SK-N-SH treated with all-trans-retinoic acid at 6 μM for 48 hours (cell line): Measurements from ENCODE around the gene NFATC4.
"Not testable (repeated sequence)": the region's sequence is repeated elsewhere in the genome, so short reads cannot be mapped to it uniquely, and the experiment has no call there.

Experiments used
- ATAC-seq: fragments of 200-7000 bp; cut with Tn5 transposase; 3 replicates; pipeline ENCODE4 v1.9.1; 2020; ENCODE audit warnings: mild to moderate bottlenecking, moderate library complexity
- ARNTL ChIP-seq: fragments of 450-650 bp; formaldehyde crosslinking; IDR thresholded peaks from 2 replicates; pipeline ENCODE4 v1.5.0; 2020; ENCODE audit warnings: low read depth, mild to moderate bottlenecking, moderate library complexity, borderline replicate concordance
- BACH2 ChIP-seq: fragments of 250-450 bp; sonication (Bioruptor Pico); IDR thresholded peaks from 2 replicates; pipeline ENCODE4 v1.9.0; 2021; ENCODE audit warnings: mild to moderate bottlenecking, borderline replicate concordance
- CSRNP3 ChIP-seq: fragments of 250-450 bp; sonication (Bioruptor Pico); IDR thresholded peaks from 2 replicates; pipeline ENCODE4 v1.5.1; 2021; ENCODE audit warnings: mild to moderate bottlenecking, moderate library complexity
- ESRRG ChIP-seq: fragments of 250-450 bp; sonication (Bioruptor Pico); IDR thresholded peaks from 2 replicates; pipeline ENCODE4 v1.6.1; 2021; ENCODE audit warnings: mild to moderate bottlenecking
- GLIS3 ChIP-seq: fragments of 250-450 bp; sonication (Bioruptor Pico); IDR thresholded peaks from 2 replicates; pipeline ENCODE4 v1.5.0; 2020; ENCODE audit warnings: mild to moderate bottlenecking, moderate library complexity
- ISL1 ChIP-seq: fragments of 250-450 bp; sonication (Bioruptor Pico); IDR thresholded peaks from 2 replicates; pipeline ENCODE4 v2.1.2; 2022; ENCODE audit warnings: mild to moderate bottlenecking, moderate library complexity
- OSR1 ChIP-seq: fragments of 250-450 bp; sonication (Bioruptor Pico); IDR thresholded peaks from 2 replicates; pipeline ENCODE4 v1.8.0; 2022; ENCODE audit warnings: moderate library complexity, mild to moderate bottlenecking, inconsistent platforms
- PATZ1 ChIP-seq: fragments of 250-450 bp; sonication (Bioruptor Pico); IDR thresholded peaks from 2 replicates; pipeline ENCODE4 v1.8.0; 2020; ENCODE audit warnings: mild to moderate bottlenecking, moderate library complexity, borderline replicate concordance
- POU6F1 ChIP-seq: fragments of 250-450 bp; sonication (Bioruptor Pico); IDR thresholded peaks from 2 replicates; pipeline ENCODE4 v1.8.0; 2021; ENCODE audit warnings: low read depth, mild to moderate bottlenecking, moderate library complexity, borderline replicate concordance
- RARB ChIP-seq: fragments of 250-450 bp; sonication (Bioruptor Pico); IDR thresholded peaks from 2 replicates; pipeline ENCODE4 v1.8.0; 2021; ENCODE audit warnings: mild to moderate bottlenecking, moderate library complexity
- SNAI2 ChIP-seq: fragments of 250-450 bp; sonication (Bioruptor Pico); IDR thresholded peaks from 2 replicates; pipeline ENCODE4 v1.5.0; 2020; ENCODE audit warnings: mild to moderate bottlenecking, moderate library complexity
- TOX ChIP-seq: fragments of 250-450 bp; sonication (Bioruptor Pico); IDR thresholded peaks from 2 replicates; pipeline ENCODE4 v1.8.0; 2021; ENCODE audit warnings: mild to moderate bottlenecking, moderate library complexity, borderline replicate concordance
- ZC3H10 ChIP-seq: fragments of 250-450 bp; sonication (Bioruptor Pico); IDR thresholded peaks from 2 replicates; pipeline ENCODE4 v1.5.1; 2021; ENCODE audit warnings: mild to moderate bottlenecking, moderate library complexity
- ZFP3 ChIP-seq: fragments of 250-450 bp; sonication (Bioruptor Pico); IDR thresholded peaks from 2 replicates; pipeline ENCODE4 v1.5.0; 2020; ENCODE audit warnings: mild to moderate bottlenecking, moderate library complexity
- ZFP30 ChIP-seq: fragments of 450-650 bp; formaldehyde crosslinking; IDR thresholded peaks from 2 replicates; pipeline ENCODE4 v1.5.0; 2022; ENCODE audit warnings: mild to moderate bottlenecking, moderate library complexity
- ZNF565 ChIP-seq: fragments of 450-650 bp; formaldehyde crosslinking; conservative IDR thresholded peaks from 2 replicates; pipeline ENCODE4 v1.5.0; 2020; ENCODE audit warnings: low read depth, mild to moderate bottlenecking, moderate library complexity
- ZNF70 ChIP-seq: fragments of 450-650 bp; formaldehyde crosslinking; IDR thresholded peaks from 2 replicates; pipeline ENCODE4 v1.5.0; 2020; ENCODE audit warnings: mild to moderate bottlenecking, moderate library complexity
- TF ChIP-seq, protein P1 (sequence below): fragments of 250-450 bp; sonication (Bioruptor Pico); IDR thresholded peaks from 2 replicates; pipeline ENCODE4 v1.5.1; 2020; ENCODE audit warnings: low read depth, mild to moderate bottlenecking, moderate library complexity

NFATC4 gene

DNA sequence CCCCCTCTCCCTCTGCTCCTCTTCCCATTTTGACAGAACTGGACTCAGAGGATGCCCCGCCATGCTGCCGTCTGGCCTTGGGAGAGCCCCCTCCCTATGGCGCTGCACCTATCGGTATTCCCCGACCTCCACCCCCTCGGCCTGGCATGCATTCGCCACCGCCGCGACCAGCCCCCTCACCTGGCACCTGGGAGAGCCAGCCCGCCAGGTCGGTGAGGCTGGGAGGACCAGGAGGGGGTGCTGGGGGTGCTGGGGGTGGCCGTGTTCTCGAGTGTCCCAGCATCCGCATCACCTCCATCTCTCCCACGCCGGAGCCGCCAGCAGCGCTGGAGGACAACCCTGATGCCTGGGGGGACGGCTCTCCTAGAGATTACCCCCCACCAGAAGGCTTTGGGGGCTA is 1.5 kb downstream of the NFATC4 start (continued):
- no peak for TF ChIP-seq POU6F1 (CRISPR knock-in tag)
- TF ChIP-seq BACH2 (CRISPR knock-in tag): no peak
- no peak for TF ChIP-seq ARNTL (CRISPR knock-in tag)
- TF ChIP-seq ZFP30 (CRISPR knock-in tag): no peak
- TF ChIP-seq, protein P1, sequence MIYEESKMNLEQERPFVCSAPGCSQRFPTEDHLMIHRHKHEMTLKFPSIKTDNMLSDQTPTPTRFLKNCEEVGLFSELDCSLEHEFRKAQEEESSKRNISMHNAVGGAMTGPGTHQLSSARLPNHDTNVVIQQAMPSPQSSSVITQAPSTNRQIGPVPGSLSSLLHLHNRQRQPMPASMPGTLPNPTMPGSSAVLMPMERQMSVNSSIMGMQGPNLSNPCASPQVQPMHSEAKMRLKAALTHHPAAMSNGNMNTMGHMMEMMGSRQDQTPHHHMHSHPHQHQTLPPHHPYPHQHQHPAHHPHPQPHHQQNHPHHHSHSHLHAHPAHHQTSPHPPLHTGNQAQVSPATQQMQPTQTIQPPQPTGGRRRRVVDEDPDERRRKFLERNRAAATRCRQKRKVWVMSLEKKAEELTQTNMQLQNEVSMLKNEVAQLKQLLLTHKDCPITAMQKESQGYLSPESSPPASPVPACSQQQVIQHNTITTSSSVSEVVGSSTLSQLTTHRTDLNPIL (CRISPR knock-in tag): no peak
- no peak for TF ChIP-seq TOX (CRISPR knock-in tag)

GRCh38 chr14:24369907-24370687 is 2.1 kb downstream of the NFATC4 start:
- no peak for ATAC-seq
- no peak for TF ChIP-seq BACH2 (CRISPR knock-in tag)
- TF ChIP-seq ARNTL (CRISPR knock-in tag): no peak
- TF ChIP-seq, all 23 proteins: peak for 0

GRCh38 chr14:24370748-24371147 is 2.8 kb downstream of the NFATC4 start:
- no peak for TF ChIP-seq ESRRG (CRISPR knock-in tag)
- no peak for TF ChIP-seq POU6F1 (CRISPR knock-in tag)
- no peak for TF ChIP-seq PATZ1 (CRISPR knock-in tag)
- no peak for TF ChIP-seq ZFP30 (CRISPR knock-in tag)
- TF ChIP-seq RARB (CRISPR knock-in tag): no peak
- no peak for TF ChIP-seq ZNF565 (CRISPR knock-in tag)
- TF ChIP-seq GLIS3: no peak
- TF ChIP-seq CSRNP3 (CRISPR knock-in tag): no peak
- TF ChIP-seq ISL1: no peak
- ATAC-seq: no peak

DNA sequence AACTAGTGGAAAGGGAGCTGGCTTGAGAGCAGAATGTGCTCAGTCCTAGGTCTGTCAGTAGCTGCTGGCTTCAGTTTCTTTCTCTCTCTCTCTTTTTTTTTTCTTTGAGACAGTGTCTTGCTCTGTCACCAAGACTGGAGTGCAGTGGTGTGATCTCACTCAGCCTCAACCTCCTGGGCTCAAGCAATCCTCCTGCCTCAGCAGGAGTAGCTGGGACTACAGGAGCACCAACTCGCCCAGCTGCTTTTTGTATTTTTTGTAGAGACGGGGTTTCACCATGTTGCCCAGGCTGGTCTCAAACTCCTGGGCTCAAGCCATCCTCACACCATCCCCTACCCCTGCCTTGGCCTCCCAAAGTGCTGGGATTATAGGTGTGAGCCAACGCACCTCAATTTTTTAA is 3.6 kb downstream of the NFATC4 start:
- ATAC-seq: not testable (repeated sequence)

DNA sequence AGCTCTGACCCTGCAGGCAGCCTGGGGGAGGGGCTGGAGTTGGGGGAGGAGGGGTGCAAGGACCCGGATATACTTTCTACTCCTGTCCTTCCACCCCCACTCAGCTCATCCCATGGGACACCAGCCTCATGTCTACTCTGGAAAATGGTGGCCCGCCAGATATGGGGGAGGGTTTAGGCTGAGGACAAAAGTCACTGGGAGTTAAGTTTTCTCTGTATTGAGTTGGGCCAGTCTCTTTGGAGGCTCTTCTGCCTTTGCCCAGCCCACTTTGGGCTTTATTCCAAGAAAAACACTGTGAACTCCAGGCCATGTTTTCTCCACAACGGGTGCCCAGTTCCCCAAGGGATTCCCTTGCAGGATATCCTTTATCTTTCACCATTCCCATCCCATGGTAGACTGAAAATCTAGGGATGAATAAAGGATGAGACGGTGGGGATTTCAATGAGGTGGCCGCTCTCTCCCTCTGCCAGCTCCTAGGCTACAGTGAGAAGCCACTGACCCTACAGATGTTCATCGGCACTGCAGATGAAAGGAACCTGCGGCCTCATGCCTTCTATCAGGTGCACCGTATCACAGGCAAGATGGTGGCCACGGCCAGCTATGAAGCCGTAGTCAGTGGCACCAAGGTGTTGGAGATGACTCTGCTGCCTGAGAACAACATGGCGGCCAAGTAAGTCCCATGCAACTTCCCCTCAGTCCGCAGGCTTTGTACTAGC is 4.9 kb downstream of the NFATC4 start:
- ATAC-seq: no peak
- TF ChIP-seq POU6F1 (CRISPR knock-in tag) (no peak), ZC3H10 (CRISPR knock-in tag) (no peak), GLIS3 (no peak), OSR1 (CRISPR knock-in tag) (no peak), PATZ1 (CRISPR knock-in tag) (no peak), ZFP3 (CRISPR knock-in tag) (no peak), SNAI2 (CRISPR knock-in tag) (no peak), ZFP30 (CRISPR knock-in tag) (no peak), ESRRG (CRISPR knock-in tag) (no peak), ZNF565 (CRISPR knock-in tag) (no peak), ZNF70 (CRISPR knock-in tag) (no peak)
- TF ChIP-seq, protein P1 (CRISPR knock-in tag): no peak
